Neural cell (in vitro differentiated cells): ENCODE measurements around the gene PLA2G2F.

Experiments used
- CTCF ChIP-seq: fragments of 450-650 bp; IDR thresholded peaks from 2 replicates; pipeline ENCODE4 v1.5.1; 2014; ENCODE audit warnings: antibody characterized with exemption, mild to moderate bottlenecking, moderate library complexity; ENCODE audit not compliant: poor library complexity, severe bottlenecking
- EZH2 ChIP-seq: fragments of 200-600, 300-800 bp; shearing (Covaris generic), sonication (generic); IDR thresholded peaks from 2 replicates; pipeline ENCODE4 v1.6.1; 2014; ENCODE audit warnings: antibody characterized with exemption, low read length, borderline replicate concordance, mild to moderate bottlenecking; ENCODE audit not compliant: insufficient read depth, poor library complexity, severe bottlenecking
- POLR2AphosphoS5 ChIP-seq: IDR thresholded peaks from 2 replicates; pipeline ENCODE4 v1.6.1; 2012
- TAF1 ChIP-seq: IDR thresholded peaks from 2 replicates; pipeline ENCODE4 v1.6.1; 2012; ENCODE audit warnings: low read depth

- no peak for TF ChIP-seq CTCF
- TF ChIP-seq TAF1, result no peak
- no peak for TF ChIP-seq EZH2
- no peak for TF ChIP-seq POLR2AphosphoS5
Observed at GRCh38 chr1:20093940-20094391, 45.2 kb upstream of the PLA2G2F start.
